HG02884 (cell line): ENCODE results near the gene TSHZ3.

Experiments used
- ATAC-seq: cut with Tn5 transposase; IDR thresholded peaks from one replicate; pipeline ENCODE4 v1.9.1; 2021; ENCODE audit warnings: mild to moderate bottlenecking, moderate library complexity; ENCODE audit not compliant: unreplicated experiment

The TSHZ3 gene

GRCh38 chr19:31315652-31316051, 33.6 kb downstream of the TSHZ3 start:
- ATAC-seq: no peak

GRCh38 chr19:31314849-31315629, 34.2 kb downstream of the TSHZ3 start:
- no peak for ATAC-seq

- no peak for ATAC-seq
Observed at GRCh38 chr19:31314156-31314555, 35.1 kb downstream of the TSHZ3 start.

GRCh38 chr19:31313291-31314030, 35.8 kb downstream of the TSHZ3 start:
- no peak for ATAC-seq

GRCh38 chr19:31312677-31313244, 36.5 kb downstream of the TSHZ3 start:
- no peak for ATAC-seq

- no peak for ATAC-seq
Observed at GRCh38 chr19:31312009-31312676, 37.1 kb downstream of the TSHZ3 start.

GRCh38 chr19:31310432-31311133, 38.7 kb downstream of the TSHZ3 start:
- ATAC-seq: no peak

- no peak for ATAC-seq
Observed at GRCh38 chr19:31308781-31309180, 40.5 kb downstream of the TSHZ3 start.

- no peak for ATAC-seq
Observed at GRCh38 chr19:31307071-31307669, 42.1 kb downstream of the TSHZ3 start.

- no peak for ATAC-seq
Observed at GRCh38 chr19:31306006-31306753, 43.1 kb downstream of the TSHZ3 start.

GRCh38 chr19:31304831-31305312, 44.4 kb downstream of the TSHZ3 start:
- ATAC-seq: no peak

- ATAC-seq: no peak
Observed at GRCh38 chr19:31303262-31303815, 45.9 kb downstream of the TSHZ3 start.

GRCh38 chr19:31301306-31301980, 47.8 kb downstream of the TSHZ3 start:
- no peak for ATAC-seq

GRCh38 chr19:31300422-31300821, 48.8 kb downstream of the TSHZ3 start:
- ATAC-seq: no peak

GRCh38 chr19:31299665-31300064, 49.6 kb downstream of the TSHZ3 start:
- ATAC-seq: no peak

GRCh38 chr19:31297991-31298390, 51.2 kb downstream of the TSHZ3 start:
- ATAC-seq: no peak

- ATAC-seq: no peak
Observed at GRCh38 chr19:31296741-31297390, 52.4 kb downstream of the TSHZ3 start.

- ATAC-seq: no peak
Observed at GRCh38 chr19:31294189-31294588, 55.0 kb downstream of the TSHZ3 start.
